Measurements from ENCODE around the gene CASK.

- TF ChIP-seq CTCF (IDR thresholded peaks at IDR 0.05; ENCODE audit: poor library complexity) (no peak), EZH2 (IDR thresholded peaks at IDR 0.05; ENCODE audit: borderline replicate concordance) (no peak)
Measured at GRCh38 chrX:41857670-41858069, 65.7 kb downstream of the CASK start.
